Urinary bladder (tissue), 4 donors: ENCODE data around the gene LHX4. TPM values are rescaled to one million over a fixed set of nuclear protein-coding genes. Genes with fewer than 3 reads are reported as not detected.

Experiments used
- DNase-seq: peaks from one replicate; pipeline ENCODE4 v3.0.0-alpha.2; 2015; ENCODE audit errors: extremely low spot score
- H3K27ac ChIP-seq: one replicate; pipeline ENCODE4 v1.5.1; 2013; ENCODE audit warnings: low read depth, mild to moderate bottlenecking, moderate library complexity
- H3K36me3 ChIP-seq: one replicate; pipeline ENCODE4 v1.6.1; 2013; ENCODE audit warnings: mild to moderate bottlenecking, moderate library complexity; ENCODE audit not compliant: insufficient read depth
- H3K4me1 ChIP-seq: one replicate; pipeline ENCODE4 v1.6.1; 2013; ENCODE audit warnings: mild to moderate bottlenecking, moderate library complexity; ENCODE audit not compliant: insufficient read depth
- H3K4me3 ChIP-seq: one replicate; pipeline ENCODE4 v1.5.1; 2013; ENCODE audit warnings: low read depth, low read length
- WGBS: extraction: QIAGEN DNeasy Blood & Tissue Kit; methylation state at CpG from one replicate; pipeline ENCODE4 v1.1.7; 2013; 5-methylcytosine and 5-hydroxymethylcytosine counted together
- polyA plus RNA-seq: library from polyadenylated mRNA; stranded (reverse); fragments of 200-250 nt; gene quantifications from one replicate; pipeline ENCODE4 v1.2.3, GENCODE V29; 2013
- total RNA-seq: library from RNA; depleted of rRNA; stranded (reverse); fragments of >200 nt; gene quantifications from one replicate; pipeline ENCODE4 v1.2.3, GENCODE V29; 2014
- donor health status: healthy with polysubstance abuse.
- donor health status: healthy.

The LHX4 gene
- total RNA-seq (not detected), polyA plus RNA-seq (0.03 TPM)

DNA sequence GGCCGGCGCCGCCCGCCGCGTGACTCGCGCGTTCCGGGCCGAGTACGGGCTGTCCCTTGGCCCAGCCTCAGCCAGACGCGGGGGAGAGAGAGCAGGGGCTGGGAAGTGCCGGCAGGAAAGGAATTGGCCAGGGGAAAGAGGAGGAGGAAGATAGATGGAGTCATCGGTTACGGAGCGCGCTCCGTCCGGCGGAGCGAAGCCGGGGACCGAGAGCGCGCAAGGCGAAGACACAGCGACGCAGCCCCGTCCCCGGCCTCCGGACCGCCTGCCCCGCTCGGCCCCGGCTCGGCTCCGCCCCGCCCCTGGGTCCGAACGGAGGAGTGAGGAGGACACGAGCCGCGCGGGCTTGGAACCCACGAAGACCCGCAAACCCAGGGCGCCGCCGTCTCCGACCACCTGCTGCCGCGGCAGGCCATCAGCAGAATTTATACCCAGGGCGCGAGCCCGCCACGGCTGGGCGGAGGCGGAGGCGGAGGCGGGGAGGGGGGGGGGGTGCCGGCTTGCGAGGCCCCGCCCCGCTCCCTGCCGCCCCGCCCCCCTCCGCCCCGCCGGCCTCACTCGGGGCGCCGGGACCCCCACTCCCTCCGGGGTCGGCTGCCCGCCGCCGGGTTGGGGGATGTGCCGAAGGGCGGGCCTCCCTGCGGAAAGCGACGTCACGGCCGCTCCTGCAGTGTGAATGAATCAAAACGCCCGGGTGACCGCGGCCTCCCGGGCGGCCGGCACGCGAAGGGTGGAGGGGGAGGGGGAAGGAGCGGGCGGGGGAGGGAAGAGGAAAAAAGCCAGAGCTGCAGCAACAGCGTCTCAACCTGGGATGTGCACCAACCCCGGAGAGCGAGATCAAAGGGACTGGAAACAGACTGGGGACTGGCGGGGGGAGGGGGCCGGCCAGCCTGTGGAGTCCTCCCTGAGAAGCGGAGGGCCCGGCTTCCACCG lies at the start of gene LHX4:
Gene LHX4 (plus strand): TSS at position 782 of the 933 bp plus-strand sequence. CDS start 266 bp downstream, outside the sequence.
- WGBS = under 1% methylated on average over 92 of the region's 105 CpGs
- Histone ChIP-seq H3K4me3 (peak within 1 kb of the TSS; percentile 64), H3K4me1 (no peaks in the 10 kb centered on the region), H3K27ac (no peak within 1 kb of the TSS), H3K36me3 (no peaks in the 10 kb centered on the region)
- no peak for DNase-seq

DNA sequence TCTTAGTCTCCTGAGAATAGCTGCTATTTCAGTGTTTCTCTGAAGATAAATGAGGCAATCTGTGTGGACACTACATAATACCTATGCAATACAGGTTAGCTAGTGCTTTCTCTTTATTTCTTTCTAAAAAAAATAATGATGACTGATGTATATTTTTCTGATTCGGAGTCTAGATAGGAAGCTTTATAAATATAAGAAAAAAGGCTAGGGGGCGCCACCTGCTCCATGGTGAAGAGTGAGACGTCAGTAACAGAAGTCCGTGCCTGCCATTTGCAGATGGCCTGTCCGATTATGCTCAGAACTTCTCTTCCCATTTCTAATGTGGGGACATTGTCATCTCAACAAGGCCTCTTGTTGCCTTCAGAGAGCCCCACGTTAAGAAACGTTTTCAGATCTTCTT lies 49.0 kb upstream of the LHX4 start:
- Histone ChIP-seq H3K4me1 (no peaks in the 10 kb centered on the region), H3K36me3 (no peaks in the 10 kb centered on the region), H3K27ac (no peak overlapping the region), H3K4me3 (no peak overlapping the region)
- no peak for DNase-seq
- 77% methylated on average over 7 of the region's 7 CpGs for WGBS

DNA sequence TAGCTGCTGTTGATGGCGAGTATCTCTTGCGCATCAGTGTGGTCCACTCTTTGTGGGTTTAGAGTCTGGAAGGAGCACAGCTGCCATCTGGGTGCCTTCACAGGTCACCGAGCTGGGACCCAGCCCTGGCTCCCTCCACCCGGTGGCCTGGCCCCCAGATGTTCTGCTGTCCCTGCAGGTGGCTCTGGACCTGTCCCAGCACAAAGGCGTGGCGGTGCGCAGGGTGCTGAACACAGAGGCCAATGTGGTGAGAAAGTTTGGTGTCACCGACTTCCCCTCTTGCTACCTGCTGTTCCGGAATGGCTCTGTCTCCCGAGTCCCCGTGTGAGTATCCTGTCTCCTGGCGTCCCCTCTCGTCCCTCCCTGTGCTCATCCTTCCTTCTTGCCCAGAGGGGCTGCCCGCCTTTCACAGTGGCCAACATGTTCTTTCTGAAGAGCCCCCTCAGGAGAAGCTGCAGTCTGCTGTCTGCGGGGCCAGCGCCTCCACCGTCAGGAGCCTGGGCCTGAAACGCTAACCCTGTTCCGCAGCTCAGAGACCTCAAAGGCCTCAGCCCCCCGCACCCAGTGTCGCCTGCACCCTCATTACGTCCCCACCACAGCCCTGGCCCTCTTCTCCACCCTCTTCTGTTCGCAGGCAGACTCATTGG lies 47.9 kb upstream of the LHX4 start:
- H3K36me3 ChIP-seq = no peaks in the 10 kb centered on the region
- H3K4me1 ChIP-seq = no peaks in the 10 kb centered on the region
- H3K27ac ChIP-seq = no peak overlapping the region
- no peak for DNase-seq
- WGBS = 93% methylated on average over 23 of the region's 23 CpGs
- no peak overlapping the region for H3K4me3 ChIP-seq

DNA sequence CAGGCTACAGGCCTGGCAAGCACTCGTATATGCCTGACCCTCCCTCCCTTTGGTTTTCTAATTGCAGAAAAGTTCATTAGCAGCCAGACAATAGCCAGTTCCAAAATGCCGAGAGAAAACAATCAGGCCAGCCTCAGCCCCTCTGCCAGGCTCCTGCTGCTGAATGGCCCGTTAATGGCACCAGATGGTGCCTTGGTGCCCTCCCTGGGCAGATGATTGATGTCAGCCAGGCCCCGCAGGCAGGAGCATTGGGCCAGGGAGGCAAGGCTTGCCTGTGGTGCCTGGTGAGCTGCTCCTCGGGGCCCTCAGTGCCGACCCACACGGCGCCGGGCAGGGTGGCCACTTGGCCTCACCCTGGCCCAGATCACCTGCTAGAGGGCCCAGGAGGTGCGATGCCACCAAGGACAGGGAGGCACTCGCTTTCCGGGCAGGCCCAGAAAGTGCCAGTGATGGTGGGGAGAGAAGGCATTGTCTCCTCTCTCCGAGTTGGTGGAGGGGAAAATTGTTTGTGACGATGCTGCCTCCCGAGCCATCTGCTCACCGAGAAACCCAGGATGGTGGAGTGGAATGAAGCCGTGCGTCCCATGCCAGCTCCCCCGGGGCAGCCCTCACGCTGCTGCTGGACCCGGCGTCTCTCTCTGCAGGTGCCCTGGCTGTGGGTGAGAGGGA lies 47.3 kb upstream of the LHX4 start:
- 93% methylated on average over 22 of the region's 22 CpGs for WGBS
- Histone ChIP-seq H3K4me3 (no peak overlapping the region), H3K36me3 (no peaks in the 10 kb centered on the region), H3K4me1 (no peaks in the 10 kb centered on the region), H3K27ac (no peak overlapping the region)
- DNase-seq = no peak

DNA sequence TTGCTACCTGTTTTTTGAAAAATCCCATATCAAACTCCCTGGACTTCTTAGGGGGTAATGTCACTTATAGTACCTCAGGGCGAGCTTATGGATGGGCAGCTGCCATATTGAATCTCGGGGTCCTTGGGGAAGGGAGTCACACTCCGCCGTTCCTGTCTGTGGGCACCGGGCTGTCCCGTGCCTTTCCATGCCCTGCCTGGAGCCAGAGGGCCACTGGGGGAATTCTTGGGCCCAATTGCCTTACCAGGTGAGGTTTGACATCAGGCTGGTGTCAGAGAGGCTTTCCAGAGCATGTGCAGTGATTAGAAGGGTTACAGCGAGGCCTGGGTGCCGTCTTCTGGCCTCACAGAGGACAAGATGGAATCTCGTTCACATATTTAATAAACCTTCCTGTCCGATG lies 46.6 kb upstream of the LHX4 start:
- no peak for DNase-seq
- Histone ChIP-seq H3K36me3 (no peaks in the 10 kb centered on the region), H3K4me1 (no peaks in the 10 kb centered on the region), H3K27ac (no peak overlapping the region), H3K4me3 (no peak overlapping the region)
- 90% methylated on average over 10 of the region's 10 CpGs for WGBS

DNA sequence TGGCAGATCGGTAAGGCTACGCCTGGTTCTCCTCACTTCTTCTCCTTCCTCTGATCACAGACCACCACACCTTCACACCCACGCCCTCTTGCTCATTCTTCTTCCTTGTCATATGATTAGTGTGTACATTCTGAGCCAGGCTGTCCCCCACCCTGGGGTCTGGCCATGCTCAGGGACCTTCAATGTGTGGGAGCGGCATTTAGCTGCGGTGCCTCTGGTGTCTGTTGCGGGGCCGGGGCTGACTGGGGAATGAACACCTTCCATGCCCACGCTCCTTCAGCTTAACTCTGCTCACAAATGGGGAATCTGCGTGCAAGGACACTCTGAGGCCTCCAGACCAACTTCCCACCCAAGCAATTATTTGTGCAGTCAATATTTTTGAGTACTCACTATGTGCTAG lies 46.0 kb upstream of the LHX4 start:
- no peak for DNase-seq

DNA sequence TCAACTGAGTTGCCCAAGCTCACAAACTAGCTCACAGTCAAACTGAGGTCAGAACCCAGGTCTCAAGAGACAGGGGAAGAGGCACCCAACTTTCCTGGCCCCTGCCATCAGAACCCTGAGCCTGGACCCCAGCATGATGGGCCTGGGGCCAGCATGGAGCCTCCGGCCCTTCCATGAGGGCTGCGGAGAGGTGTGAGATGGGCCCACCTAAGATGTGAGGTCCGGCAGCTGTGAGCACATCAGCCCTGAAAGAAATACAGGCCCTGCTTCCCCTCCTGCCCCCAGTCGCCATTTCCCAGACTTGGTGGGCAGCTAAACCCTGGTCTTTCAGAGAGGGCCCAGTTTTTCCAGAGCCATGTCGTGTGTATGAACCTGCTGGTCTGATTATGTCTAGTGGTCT lies 44.8 kb upstream of the LHX4 start:
- no peak for DNase-seq
- WGBS = 93% methylated on average over 5 of the region's 5 CpGs
- H3K36me3 ChIP-seq = no peaks in the 10 kb centered on the region
- no peaks in the 10 kb centered on the region for H3K4me1 ChIP-seq
- H3K27ac ChIP-seq = no peak overlapping the region
- H3K4me3 ChIP-seq = no peak overlapping the region

More for the DNA sequence above, 46.0 kb upstream of the LHX4 start:
- Histone ChIP-seq H3K36me3 (no peaks in the 10 kb centered on the region), H3K4me3 (no peak overlapping the region), H3K4me1 (no peaks in the 10 kb centered on the region), H3K27ac (no peak overlapping the region)
- WGBS = 89% methylated on average over 9 of the region's 9 CpGs

DNA sequence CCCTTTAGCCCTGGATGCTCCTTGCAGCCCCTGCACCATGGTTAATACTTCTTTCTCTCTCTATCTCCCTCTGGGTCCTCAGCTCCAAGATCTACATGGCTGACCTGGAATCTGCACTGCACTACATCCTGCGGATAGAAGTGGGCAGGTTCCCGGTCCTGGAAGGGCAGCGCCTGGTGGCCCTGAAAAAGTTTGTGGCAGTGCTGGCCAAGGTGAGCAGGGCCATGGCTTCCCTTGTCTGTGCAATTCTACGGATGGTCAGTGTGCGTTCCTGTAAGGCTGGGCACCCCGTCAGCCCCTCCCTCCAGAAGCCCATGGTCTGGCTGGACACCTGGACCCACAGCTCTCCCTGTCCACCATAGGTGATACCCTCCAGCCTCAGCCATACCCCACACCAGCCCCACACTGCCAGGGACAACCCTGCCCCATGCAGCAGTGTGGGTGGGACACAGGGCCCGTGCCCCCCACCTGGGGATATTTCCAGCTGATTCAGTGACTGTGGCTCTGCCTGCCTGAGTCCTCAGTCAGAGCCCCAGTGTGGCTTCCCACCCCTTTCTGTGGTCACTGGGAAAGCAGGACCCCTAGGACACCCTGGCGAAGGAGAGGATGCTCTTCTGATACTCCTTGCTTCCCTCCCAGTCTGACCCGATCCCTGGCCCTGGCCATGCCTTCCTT lies 44.0 kb upstream of the LHX4 start:
- Histone ChIP-seq H3K36me3 (no peaks in the 10 kb centered on the region), H3K4me1 (no peaks in the 10 kb centered on the region), H3K27ac (no peak overlapping the region), H3K4me3 (no peak overlapping the region)
- 93% methylated on average over 9 of the region's 9 CpGs for WGBS
- no peak for DNase-seq

DNA sequence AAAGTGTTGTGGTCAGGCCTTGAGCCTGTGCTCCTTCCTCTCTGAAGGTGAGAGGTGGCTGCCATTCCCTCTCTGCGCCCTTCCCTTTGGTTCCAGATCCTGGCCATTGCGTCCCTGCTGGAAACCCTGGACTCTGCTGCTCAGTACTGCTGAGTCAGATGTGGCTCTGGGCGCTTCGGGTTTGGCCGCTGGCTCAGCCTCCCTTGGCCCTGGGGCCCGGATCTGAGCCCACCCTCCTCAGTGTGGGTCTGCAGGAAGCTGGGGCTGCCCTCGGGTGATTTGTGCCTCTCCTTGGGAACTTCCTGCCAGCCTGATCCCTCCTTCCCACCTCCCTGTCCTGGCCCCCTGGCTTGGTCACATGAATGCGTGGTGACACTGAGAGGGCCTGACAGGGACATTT lies 43.2 kb upstream of the LHX4 start:
- no peaks in the 10 kb centered on the region for H3K36me3 ChIP-seq
- no peak for DNase-seq
- no peak overlapping the region for H3K27ac ChIP-seq
- no peaks in the 10 kb centered on the region for H3K4me1 ChIP-seq
- H3K4me3 ChIP-seq = no peak overlapping the region
- 72% methylated on average over 8 of the region's 8 CpGs for WGBS

DNA sequence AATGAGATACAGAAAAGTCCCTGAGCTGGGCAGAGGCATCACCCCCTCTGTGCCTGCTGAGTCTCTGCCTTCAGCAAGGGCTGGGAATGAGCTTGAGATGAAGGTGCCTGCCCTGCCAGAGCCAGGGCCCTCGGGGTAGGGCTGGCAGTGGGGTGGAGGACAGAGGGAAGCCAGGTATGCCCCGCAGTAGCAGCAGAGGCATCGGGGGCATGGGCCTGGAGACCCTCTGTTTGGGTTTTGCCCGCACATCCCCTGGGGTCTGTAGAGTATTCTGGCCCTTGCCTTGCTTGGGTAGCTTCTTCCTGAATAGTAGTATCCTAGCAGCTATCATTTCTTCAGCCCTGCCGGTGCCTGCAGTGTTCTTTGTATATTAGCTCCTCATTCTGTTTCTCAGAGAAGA lies 42.4 kb upstream of the LHX4 start:
- Histone ChIP-seq H3K36me3 (no peaks in the 10 kb centered on the region), H3K27ac (no peak overlapping the region), H3K4me1 (no peaks in the 10 kb centered on the region), H3K4me3 (no peak overlapping the region)
- 90% methylated on average over 5 of the region's 5 CpGs for WGBS
- no peak for DNase-seq

DNA sequence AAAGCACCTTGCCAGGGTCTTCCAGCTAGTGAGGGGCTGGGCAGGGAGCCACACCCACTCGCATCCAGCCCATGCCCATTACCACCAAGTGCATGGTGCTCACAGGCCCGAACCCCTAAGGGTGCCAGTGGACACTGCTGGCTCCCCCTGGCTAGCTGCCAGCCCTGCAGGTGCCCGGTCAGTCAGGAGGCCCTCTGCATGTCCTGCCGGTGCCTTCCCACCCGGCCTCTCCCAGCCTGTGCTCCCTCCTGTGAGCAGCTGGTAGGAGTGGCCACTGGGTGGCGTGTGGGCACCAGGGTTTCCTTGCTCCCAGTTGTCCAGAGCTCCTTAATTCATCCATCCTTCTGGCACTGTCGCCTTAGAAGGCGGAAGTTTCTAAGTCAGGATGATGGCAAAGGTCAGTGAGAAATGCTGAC lies 42.0 kb upstream of the LHX4 start:
- 56% methylated on average over 8 of the region's 8 CpGs for WGBS

DNA sequence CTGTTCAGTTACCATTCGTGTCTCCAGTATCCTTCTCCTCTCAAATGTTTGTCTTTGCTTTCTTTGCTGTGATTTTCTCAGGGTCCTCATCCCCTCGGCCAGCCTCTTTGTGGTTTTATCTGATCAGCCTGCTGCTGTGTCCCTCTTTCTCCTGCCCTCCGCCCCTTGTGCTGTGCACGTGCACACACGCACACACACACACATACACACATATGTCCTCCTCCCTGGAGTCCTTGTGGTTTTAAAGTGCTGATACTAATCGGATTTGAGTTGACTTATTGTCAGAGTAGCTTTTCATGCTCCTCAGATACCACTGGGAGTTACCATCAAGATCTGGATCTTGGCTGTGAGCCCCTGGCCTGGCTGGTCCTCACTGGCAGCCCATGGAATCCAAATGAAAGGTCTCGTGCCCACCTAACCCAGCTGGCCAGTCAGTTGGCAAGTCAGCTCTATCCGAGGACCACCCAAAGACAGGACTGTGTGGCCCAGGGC lies 41.3 kb upstream of the LHX4 start:
- Histone ChIP-seq H3K36me3 (no peaks in the 10 kb centered on the region), H3K27ac (no peak overlapping the region), H3K4me1 (no peaks in the 10 kb centered on the region), H3K4me3 (no peak overlapping the region)
- WGBS = 82% methylated on average over 8 of the region's 8 CpGs
- DNase-seq = no peak

More for the DNA sequence above, 42.0 kb upstream of the LHX4 start:
- H3K36me3 ChIP-seq = no peaks in the 10 kb centered on the region
- no peak overlapping the region for H3K4me3 ChIP-seq
- no peak for DNase-seq
- no peaks in the 10 kb centered on the region for H3K4me1 ChIP-seq
- H3K27ac ChIP-seq = no peak overlapping the region

DNA sequence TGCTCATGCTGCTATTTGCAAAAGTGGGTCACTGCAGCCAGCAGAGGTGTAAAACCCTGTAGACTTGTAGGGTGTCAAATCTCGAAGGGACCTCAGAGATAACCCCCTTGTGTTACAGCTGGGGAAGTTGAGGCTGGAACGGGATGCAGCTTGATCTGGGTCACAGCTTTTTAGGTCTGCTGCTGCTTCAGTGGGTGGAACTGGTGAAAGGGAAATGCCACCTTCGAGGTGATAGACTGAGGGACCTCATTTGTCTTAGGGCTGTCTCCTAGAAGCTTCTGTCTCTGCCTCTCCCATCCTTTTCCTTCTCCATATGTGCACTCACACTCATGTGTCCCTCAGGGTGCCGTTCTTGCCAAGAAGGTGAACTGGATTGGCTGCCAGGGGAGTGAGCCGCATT lies 40.0 kb upstream of the LHX4 start:
- no peaks in the 10 kb centered on the region for H3K36me3 ChIP-seq
- H3K27ac ChIP-seq = no peak overlapping the region
- DNase-seq = no peak
- 93% methylated on average over 5 of the region's 5 CpGs for WGBS
- no peaks in the 10 kb centered on the region for H3K4me1 ChIP-seq
- H3K4me3 ChIP-seq = no peak overlapping the region
